NCI-H510A (cell line): ENCODE results near the gene FER.
"Not testable (repeated sequence)": the region's sequence is repeated elsewhere in the genome, so short reads cannot be mapped to it uniquely, and the experiment has no call there.

Experiments used
- DNase-seq: peaks from one replicate; lab custom pipeline; 2025; lab: John Stamatoyannopoulos, UW

The FER gene

GRCh38 chr5:108957333-108957732 is 209.6 kb downstream of the FER start:
- no peak for DNase-seq

DNA sequence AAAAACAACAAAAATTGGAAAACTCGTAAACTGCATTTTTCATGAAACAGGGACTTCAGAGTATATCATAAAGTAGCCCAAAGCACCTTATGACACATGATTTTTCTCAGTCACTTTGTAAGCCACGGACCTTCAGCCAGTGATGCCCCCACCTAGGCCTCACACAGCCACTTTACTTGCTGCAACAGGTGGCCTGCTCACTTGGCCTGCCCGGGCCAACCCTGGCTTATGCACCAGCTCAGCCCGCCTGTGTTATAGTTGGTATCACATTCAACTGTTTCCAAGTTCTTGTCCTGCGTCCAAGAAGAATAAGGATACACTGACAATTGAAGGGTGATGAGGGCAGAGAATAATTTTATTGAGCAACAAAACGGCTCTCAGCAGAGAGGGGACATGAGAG is 219.2 kb downstream of the FER start:
- DNase-seq: no peak

DNA sequence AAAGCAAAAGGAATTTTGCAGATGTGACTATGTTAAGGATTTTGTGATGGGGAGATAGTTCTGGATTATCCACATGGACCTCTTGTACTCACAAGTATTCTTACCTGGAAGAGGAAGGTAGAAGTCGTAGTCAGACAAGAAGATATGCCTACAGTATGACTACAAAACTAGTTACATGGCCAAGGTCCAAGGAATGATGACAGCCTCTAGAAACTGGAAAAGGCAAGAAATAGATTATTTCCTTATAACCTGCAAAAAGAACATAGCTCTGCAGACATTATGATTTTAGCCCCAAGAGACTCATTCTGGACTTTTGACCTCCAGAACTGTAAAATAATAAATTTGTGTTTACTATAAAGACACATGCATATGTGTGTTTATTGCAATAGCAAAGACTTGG is 226.9 kb downstream of the FER start:
- DNase-seq: no peak

DNA sequence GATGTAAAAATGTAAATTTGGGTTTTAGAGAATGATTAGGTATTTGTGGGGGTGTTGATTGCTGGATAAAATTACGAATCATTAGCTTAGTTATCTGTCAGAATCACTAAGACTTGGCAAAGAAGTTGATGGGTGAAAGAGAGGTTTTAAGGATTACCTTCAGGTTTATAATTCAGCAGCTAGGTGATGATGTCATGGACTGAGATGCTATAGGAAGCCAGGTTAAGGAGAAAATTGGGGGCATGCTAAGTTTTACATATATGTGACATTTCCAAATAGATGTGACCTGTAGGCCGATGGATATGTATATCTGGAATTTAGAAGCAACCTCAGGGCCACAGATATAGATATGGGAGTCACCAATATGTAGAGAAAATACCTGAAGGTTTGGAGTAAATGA is 228.0 kb downstream of the FER start:
- DNase-seq: no peak

DNA sequence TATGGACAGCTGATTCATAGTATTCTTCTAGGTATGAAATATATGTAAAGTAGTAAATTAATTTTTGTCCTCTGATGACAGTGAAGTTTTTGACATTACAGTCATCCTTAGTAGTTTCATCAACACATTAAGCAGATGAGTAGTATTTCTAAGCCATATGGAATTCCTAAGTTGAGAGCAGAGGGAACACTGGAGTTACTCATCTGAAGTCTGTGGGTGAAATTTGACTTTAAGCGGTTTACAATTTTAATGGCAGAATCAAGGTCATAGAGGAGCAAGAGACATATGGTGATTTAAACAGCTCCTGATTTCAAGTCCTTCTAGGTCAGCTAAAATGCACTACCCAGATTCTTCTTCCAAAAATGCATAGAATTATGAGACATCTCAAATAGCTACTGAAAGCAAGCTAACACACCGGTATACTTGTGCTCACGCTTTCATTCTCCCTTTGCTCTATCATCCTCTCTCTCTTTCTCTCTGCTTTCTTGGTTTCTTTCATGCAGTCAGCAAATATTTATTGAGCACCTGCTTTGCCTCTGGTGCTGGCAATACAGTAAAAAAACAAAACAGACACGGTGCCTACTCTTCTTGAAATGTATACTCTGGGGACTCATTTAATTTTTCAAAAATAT is 235.9 kb downstream of the FER start:
- no peak for DNase-seq

- DNase-seq: no peak
These were observed 242.2 kb downstream of the FER start for GRCh38 chr5:108989761-108990392.

DNA sequence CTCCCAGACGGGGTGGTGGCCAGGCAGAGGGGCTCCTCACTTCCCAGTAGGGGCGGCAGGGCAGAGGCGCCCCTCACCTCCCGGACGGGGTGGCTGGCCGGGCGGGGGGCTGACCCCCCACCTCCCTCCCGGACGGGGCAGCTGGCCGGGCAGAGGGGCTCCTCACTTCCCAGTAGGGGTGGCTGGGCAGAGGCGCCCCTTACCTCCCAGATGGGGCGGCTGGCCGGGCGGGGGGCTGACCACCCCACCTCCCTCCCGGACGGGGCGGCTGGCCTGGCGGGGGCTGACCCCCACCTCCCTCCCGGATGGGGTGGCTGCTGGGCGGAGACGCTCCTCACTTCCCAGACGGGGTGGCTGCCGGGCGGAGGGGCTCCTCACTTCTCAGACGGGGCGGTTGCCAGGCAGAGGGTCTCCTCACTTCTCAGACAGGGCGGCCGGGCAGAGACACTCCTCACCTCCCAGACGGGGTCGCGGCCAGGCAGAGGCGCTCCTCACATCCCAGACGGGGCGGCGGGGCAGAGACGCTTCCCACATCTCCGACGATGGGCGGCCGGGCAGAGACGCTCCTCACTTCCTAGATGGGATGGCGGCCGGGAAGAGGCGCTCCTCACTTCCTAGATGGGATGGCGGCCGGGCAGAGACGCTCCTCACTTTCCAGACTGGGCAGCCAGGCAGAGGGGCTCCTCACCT is 244.8 kb downstream of the FER start:
- not testable (repeated sequence) for DNase-seq

DNA sequence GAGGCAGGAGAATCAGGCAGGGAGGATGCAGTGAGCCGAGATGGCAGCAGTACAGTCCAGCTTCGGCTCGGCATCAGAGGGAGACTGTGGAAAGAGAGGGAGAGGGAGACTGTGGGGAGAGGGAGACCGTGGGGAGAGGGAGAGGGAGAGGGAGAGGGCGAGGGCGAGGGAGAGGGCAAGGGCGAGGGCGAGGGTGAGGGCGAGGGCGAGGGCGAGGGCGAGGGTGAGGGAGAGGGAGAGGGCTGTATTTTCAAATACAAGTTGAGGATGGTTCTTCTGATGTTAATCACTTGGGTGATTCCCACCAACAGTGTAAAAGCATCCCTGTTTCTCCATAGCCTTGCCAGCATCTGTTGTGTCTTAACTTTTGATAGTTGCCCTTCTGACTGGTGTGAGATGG is 245.7 kb downstream of the FER start:
- not testable (repeated sequence) for DNase-seq

DNA sequence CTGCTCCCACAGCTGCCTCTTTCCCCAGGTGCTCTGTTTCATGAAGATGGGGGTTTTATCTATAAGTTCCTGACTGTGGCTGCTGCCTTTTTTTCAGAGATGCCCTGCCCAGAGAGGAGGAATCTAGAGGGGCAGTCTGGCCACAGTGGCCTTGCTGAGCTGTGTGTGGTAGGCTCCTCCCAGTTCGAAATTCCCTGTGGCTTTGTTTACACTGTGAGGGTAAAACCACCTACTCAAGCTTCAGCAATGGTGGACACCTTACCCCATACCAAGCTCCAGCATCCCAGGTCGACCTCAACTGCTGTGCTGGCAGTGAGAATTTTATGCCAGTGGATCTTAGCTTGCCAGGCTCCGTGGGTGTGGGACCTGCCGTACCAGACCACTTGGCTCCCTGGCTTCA is 250.0 kb downstream of the FER start:
- no peak for DNase-seq

DNA sequence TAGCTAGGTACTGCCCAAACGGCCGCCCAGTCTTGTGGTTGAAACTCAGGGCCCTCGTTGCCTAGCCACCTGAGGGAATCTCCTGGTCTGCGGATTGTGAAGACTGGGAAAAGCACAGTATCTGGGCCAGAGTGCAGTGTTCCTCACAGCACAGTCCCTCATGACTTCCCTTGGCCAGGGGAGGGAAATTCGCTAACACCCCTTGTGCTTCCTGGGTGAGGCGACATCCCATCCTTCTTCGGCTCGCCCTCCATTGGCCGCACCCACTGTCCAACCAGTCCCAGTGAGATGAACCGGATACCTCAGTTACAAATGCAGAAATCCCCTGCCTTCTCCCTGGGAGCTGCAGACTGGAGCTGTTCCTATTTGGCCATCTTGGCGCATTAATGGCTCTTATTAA is 250.5 kb downstream of the FER start:
- DNase-seq: no peak

DNA sequence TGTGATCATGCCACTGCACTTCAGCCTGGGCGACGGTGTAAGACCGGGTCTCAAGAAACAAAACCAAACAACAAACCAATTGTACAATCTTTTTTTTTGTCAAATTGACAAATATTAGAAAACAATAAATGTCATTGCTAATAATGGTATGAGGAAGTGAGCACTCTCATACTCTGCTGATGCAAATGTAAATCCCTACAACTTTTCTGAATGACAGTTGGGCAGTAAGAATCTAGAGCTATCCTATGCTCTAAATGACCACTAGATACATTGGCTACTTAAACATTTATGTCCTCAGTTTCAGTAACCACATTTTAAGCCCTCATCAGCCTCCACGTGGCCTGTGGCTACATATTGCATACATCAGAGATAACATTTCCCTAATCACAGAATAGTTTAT is 256.2 kb downstream of the FER start:
- DNase-seq: no peak

GRCh38 chr5:109005297-109006009 is 257.8 kb downstream of the FER start:
- no peak for DNase-seq

DNA sequence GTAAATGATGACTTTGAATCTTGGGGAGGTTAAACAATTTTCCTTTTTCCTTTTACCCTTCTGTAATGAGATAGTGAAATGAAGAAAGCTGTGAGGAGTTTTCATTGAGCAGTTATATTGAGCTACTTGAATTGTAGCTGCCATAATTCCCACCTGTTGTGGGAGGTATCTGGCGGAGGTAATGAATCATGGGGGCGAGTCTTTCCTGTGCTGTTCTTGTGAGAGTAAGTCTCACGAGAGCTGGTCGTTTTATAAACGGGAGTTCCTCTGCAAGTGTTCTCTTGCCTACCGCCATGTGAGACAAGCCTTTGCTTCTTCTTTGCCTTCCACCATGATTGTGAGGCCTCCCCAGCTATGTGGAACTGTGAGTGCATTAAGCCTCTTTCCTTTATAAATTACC is 258.4 kb downstream of the FER start:
- no peak for DNase-seq

- no peak for DNase-seq
These were observed 268.6 kb downstream of the FER start for GRCh38 chr5:109016300-109016699.

GRCh38 chr5:109022056-109022455 is 274.4 kb downstream of the FER start:
- no peak for DNase-seq

DNA sequence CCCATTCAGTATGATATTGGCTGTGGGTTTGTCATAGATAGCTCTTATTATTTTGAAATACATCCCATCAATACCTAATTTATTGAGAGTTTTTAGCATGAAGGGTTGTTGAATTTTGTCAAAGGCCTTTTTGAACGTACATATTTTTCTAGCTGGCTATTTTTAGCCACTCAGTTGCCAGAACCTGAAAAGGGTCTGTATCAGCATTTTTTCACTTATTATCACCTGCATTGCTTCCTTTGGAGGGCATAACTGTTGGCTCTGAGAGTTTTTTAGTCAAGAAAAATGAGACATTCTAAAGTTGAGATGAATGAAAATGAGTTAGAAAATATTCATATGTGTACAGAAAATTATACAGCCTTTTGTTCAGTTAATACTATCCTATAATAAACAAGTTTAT is 278.0 kb downstream of the FER start:
- DNase-seq: not testable (repeated sequence)

DNA sequence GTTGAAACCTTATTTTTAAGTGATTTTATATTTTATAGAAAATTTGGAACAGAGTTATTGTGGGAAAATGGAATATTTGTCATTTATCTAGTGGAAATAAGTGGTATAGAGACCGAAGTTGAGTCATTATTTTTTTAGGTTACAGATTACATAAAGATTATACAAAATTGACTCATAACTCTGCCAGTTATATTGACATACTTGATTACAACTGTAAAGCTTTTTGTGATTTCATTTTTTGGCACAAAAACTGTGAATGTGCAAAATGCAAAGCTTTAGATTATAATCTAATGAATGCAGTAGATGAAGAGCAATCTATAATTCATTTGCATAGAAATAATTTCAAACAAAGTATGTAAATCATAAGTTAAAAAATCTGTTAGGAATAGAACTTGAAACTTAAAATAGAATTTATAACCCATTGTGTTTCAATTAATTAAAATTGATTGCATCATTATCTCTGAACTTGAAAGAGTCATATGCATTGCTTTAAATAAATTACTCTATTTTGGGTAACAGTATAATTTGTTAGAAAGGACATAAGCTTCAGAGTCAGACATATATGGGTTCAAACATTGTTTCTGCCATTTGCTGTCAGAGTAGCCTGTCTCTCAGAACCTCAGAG is 280.4 kb downstream of the FER start:
- no peak for DNase-seq

- DNase-seq: no peak
These were observed 281.1 kb downstream of the FER start for GRCh38 chr5:109028608-109029299.

DNA sequence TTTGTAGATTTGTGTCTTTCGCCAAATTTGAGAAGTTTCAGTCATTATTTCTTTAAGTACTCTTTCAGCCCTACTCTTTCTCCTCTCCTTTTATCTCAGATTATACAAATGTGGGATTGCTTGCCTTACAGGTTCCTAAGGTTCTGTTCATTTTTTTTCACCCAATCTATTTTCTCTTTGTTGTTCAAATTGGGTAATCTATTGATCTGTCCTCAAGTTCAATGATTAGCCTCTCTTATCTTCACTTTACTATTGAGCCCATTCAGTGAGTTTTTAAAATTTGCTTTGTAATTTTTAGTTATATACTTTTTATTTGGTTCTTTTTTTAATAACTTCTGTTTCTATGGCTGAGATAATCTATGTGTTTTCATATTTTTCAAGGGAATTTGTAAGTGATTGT is 282.1 kb downstream of the FER start:
- no peak for DNase-seq

DNA sequence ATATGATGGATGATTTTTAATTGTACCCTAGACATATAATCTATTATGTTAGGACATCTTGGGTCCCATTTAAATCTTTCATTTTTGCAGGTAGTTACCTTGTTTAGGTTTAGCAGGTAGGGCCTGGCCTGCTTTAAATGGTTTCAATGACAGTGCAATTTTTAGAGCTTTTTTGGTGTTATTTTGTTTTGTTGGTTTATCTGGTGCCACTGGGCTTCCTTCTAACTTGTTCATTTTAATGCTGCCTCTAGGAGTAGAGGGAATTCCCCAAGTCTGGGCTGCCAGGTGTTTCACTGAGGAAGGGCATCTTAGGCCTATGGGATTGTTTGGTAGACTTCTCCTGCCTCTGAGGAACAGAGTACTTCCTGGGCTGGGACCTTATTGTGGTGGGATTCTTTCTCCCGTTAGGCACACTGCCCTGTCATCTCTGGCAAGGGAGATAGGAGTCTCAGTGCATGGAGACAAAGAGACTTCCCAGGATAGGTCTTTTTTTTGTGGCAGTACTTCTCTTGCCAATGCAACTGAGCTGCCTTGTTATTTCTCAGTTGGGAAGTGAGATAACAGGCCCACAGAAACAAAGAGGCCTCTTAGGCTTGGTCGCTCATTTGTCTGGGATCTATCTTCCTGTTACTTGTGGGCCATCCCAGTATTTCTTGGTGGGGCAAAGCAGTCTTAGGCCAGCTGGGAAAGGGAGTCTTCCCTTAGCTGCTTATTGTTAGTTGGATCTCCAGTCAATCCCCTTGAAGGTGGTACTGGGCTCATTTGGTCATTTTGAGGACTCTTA is 282.9 kb downstream of the FER start:
- DNase-seq: no peak

DNA sequence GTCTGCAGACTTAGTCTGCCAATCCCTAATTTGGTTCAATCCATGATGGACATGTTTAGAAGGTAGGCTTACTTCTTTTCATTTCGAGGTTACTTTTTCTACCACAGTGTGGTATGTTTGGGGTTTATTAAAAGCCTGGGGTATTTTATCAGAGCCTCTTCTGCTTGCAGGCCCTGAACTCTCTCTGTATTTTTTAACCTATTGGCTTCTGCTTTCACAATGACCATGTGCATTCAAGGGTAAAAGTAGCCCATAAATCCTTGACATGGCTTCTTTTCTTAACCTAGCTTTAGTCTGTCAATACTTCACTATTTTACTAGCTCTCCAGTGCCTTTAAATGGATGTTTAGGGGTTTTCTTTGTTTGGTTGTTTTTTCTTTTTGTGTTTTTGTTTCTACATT is 286.6 kb downstream of the FER start:
- DNase-seq: no peak
